ENCODE measurements around the gene GKN2. TPM values are rescaled to one million over a fixed set of nuclear protein-coding genes. Genes with fewer than 3 reads are reported as not detected.
"Not testable (repeated sequence)": the region's sequence is repeated elsewhere in the genome, so short reads cannot be mapped to it uniquely, and the experiment has no call there.

Gene GKN2
- total and polyA plus RNA-seq, 8 donors = 0.07 to 1.6 TPM; not detected in 6

GRCh38 chr2:68901561-68901960, 51.1 kb downstream of the GKN2 start:
- intact Hi-C loops (cut with DNase I) = no loop called here
- Histone ChIP-seq H3K36me3 (no peaks in the 10 kb centered on the region), H3K27me3 (no peaks in the 10 kb centered on the region), H3K4me3 (no peak overlapping the region), H3K27ac (no peak overlapping the region), H3K4me1 (no peaks in the 10 kb centered on the region), H3K9me3 (no peaks in the 10 kb centered on the region)
- 81 to 86% methylated on average over 1 of the region's 1 CpG for WGBS, 2 donors
- ATAC-seq (no peak), DNase-seq (no peak), FAIRE-seq (no peak)
- TF ChIP-seq CTCF (IDR thresholded peaks at IDR 0.05) = no peak

- no peak for FAIRE-seq
- no peak for ATAC-seq
- Histone ChIP-seq H3K4me3 (no peak overlapping the region), H3K27me3 (no peaks in the 10 kb centered on the region), H3K36me3 (no peaks in the 10 kb centered on the region), H3K9me3 (no peaks in the 10 kb centered on the region), H3K4me1 (no peaks in the 10 kb centered on the region), H3K27ac (no peak overlapping the region)
- intact Hi-C loops (cut with DNase I) = no loop called here
- 49 to 50% methylated on average over 4 of the region's 4 CpGs for WGBS, 2 donors
- no peak for DNase-seq
- TF ChIP-seq CTCF (IDR thresholded peaks at IDR 0.05) = no peak
Measured at GRCh38 chr2:68901199-68901514, 51.5 kb downstream of the GKN2 start.

GRCh38 chr2:68900496-68901198, 52.0 kb downstream of the GKN2 start:
- Histone ChIP-seq H3K36me3 (no peaks in the 10 kb centered on the region), H3K4me3 (no peak overlapping the region), H3K9me3 (no peaks in the 10 kb centered on the region), H3K4me1 (no peaks in the 10 kb centered on the region), H3K27me3 (no peaks in the 10 kb centered on the region), H3K27ac (no peak overlapping the region)
- no peak for DNase-seq
- intact Hi-C loops (cut with DNase I) = no loop called here
- ATAC-seq = no peak
- 80 to 88% methylated on average over 5 of the region's 5 CpGs for WGBS, 2 donors
- TF ChIP-seq CTCF (IDR thresholded peaks at IDR 0.05) = no peak
- no peak for FAIRE-seq

- H3K9me3 ChIP-seq; ATAC-seq; H3K27ac ChIP-seq; H3K4me1 ChIP-seq; H3K36me3 ChIP-seq; intact Hi-C loops (cut with DNase I); H3K27me3 ChIP-seq; DNase-seq; H3K4me3 ChIP-seq; FAIRE-seq: not testable (repeated sequence)
- 91 to 96% methylated on average over 6 of the region's 6 CpGs for WGBS, 2 donors
Measured at GRCh38 chr2:68895981-68896380, 56.7 kb downstream of the GKN2 start.

Other genes starting within 250 kb of the GKN2 start
- 1 to 10 TPM; 1.4 to 8.4 (median 2.0) TPM for gene ARHGAP25, start 218.1 kb downstream of the GKN2 start, total RNA-seq
- 1 to 10 TPM; 1.4 to 3.6 TPM for gene ARHGAP25, start 218.1 kb downstream of the GKN2 start, polyA plus RNA-seq
- not detected for gene BMP10, start 81.5 kb downstream of the GKN2 start, total RNA-seq
- not detected for gene BMP10, start 81.5 kb downstream of the GKN2 start, polyA plus RNA-seq
- gene GKN1, start 21.7 kb upstream of the GKN2 start, total RNA-seq = 1 to 10 TPM in 1 of 6 donors, not detected in 5; 8.0 TPM
- gene GKN1, start 21.7 kb upstream of the GKN2 start, polyA plus RNA-seq = under 1 TPM in 1 of 2 donors, not detected in 1; 0.75 TPM
- gene ANTXR1, start 60.3 kb upstream of the GKN2 start, total RNA-seq = 10 to 100 TPM in 2 of 6 donors, 1 to 10 TPM in 4; 1.9 to 23.4 (median 4.5) TPM
- gene ANTXR1, start 60.3 kb upstream of the GKN2 start, polyA plus RNA-seq = 1 to 10 TPM; 1.7 to 2.5 TPM